Nephron (organoid): ENCODE measurements around the gene TUBB4B.

ENCODE experiments used
- H3K27ac Mint-ChIP-seq, 3 experiments: 2 replicates each; pipeline ENCODE4 v1.8.0; 2020; ENCODE audit warnings: mixed read lengths in 3 of 3, mild to moderate bottlenecking in 2 of 3, moderate library complexity in 1 of 3
- H3K27me3 Mint-ChIP-seq: 2 replicates; pipeline ENCODE4 v1.8.0; 2021; ENCODE audit warnings: low read depth, mild to moderate bottlenecking, moderate library complexity, mixed read lengths
- H3K36me3 Mint-ChIP-seq: 2 replicates; pipeline ENCODE4 v1.8.0; 2020; ENCODE audit warnings: low read depth, mixed read lengths
- H3K4me1 Mint-ChIP-seq: 2 replicates; pipeline ENCODE4 v1.8.0; 2020; ENCODE audit warnings: mixed read lengths
- H3K4me3 Mint-ChIP-seq, 3 experiments: 2 replicates each; pipeline ENCODE4 v1.8.0; 2020; ENCODE audit warnings: mild to moderate bottlenecking in 3 of 3, mixed read lengths in 3 of 3, moderate library complexity in 2 of 3
- H3K9me3 Mint-ChIP-seq: 2 replicates; pipeline ENCODE4 v1.8.0; 2020; ENCODE audit warnings: mixed read lengths
- CTCF ChIP-seq, 3 experiments: fragments of 200-600 bp; sonication (generic); IDR thresholded peaks; one replicate each; pipeline ENCODE4 v1.5.0; 2021; ENCODE audit warnings: antibody characterized with exemption in 3 of 3; ENCODE audit not compliant: unreplicated experiment in 3 of 3

Gene TUBB4B

GRCh38 chr9:137194388-137194787 lies 46.7 kb upstream of the TUBB4B start:
- Mint-ChIP-seq H3K27me3 (no peaks in the 10 kb centered on the region), H3K9me3 (no peaks in the 10 kb centered on the region), H3K27ac (no peak overlapping the region), H3K36me3 (no peaks in the 10 kb centered on the region), H3K4me1 (peaks cover 12% of the 10 kb centered on the region), H3K4me3 (no peak overlapping the region)
- TF ChIP-seq CTCF (IDR thresholded peaks at IDR 0.05; ENCODE audit: unreplicated experiment in 3 of 3): no peak

GRCh38 chr9:137194909-137195308 lies 46.2 kb upstream of the TUBB4B start:
- Mint-ChIP-seq H3K36me3 (no peaks in the 10 kb centered on the region), H3K9me3 (no peaks in the 10 kb centered on the region), H3K4me1 (peaks cover 8% of the 10 kb centered on the region), H3K27me3 (no peaks in the 10 kb centered on the region), H3K4me3 (no peak overlapping the region), H3K27ac (no peak overlapping the region)
- TF ChIP-seq CTCF (IDR thresholded peaks at IDR 0.05; ENCODE audit: unreplicated experiment in 3 of 3): no peak

- H3K4me1 Mint-ChIP-seq: peaks cover 4% of the 10 kb centered on the region
- no peak for TF ChIP-seq CTCF (IDR thresholded peaks at IDR 0.05; ENCODE audit: unreplicated experiment in 3 of 3)
- peak overlapping the region in 1 of 3 experiments; percentile 17 for H3K4me3 Mint-ChIP-seq
- no peaks in the 10 kb centered on the region for H3K9me3 Mint-ChIP-seq
- H3K27ac Mint-ChIP-seq: no peak overlapping the region
- no peaks in the 10 kb centered on the region for H3K36me3 Mint-ChIP-seq
- H3K27me3 Mint-ChIP-seq: no peaks in the 10 kb centered on the region
Measured at GRCh38 chr9:137195525-137196220, 45.4 kb upstream of the TUBB4B start.

- peaks cover 7% of the 10 kb centered on the region for H3K4me1 Mint-ChIP-seq
Measured at GRCh38 chr9:137198051-137198901, 42.8 kb upstream of the TUBB4B start.

GRCh38 chr9:137198902-137199283 lies 42.2 kb upstream of the TUBB4B start:
- H3K4me1 Mint-ChIP-seq: peaks cover 7% of the 10 kb centered on the region

More at GRCh38 chr9:137198051-137198901, 42.8 kb upstream of the TUBB4B start:
- Mint-ChIP-seq H3K4me3 (peak overlapping the region; percentile 68 to 89 (median 77)), H3K27me3 (no peaks in the 10 kb centered on the region), H3K27ac (no peak overlapping the region), H3K36me3 (no peaks in the 10 kb centered on the region), H3K9me3 (no peaks in the 10 kb centered on the region)
- TF ChIP-seq CTCF (IDR thresholded peaks at IDR 0.05; ENCODE audit: unreplicated experiment in 3 of 3): no peak

More at GRCh38 chr9:137198902-137199283, 42.2 kb upstream of the TUBB4B start:
- Mint-ChIP-seq H3K27me3 (no peaks in the 10 kb centered on the region), H3K27ac (no peak overlapping the region), H3K4me3 (peak overlapping the region; percentile 68 to 89 (median 77)), H3K9me3 (no peaks in the 10 kb centered on the region), H3K36me3 (no peaks in the 10 kb centered on the region)
- no peak for TF ChIP-seq CTCF (IDR thresholded peaks at IDR 0.05; ENCODE audit: unreplicated experiment in 3 of 3)
